Upper lobe of right lung (tissue), 1 donor: Measurements from ENCODE around the gene SHPK. TPM values are rescaled to one million over a fixed set of nuclear protein-coding genes. Genes with fewer than 3 reads are reported as not detected.

Experiments used
- ATAC-seq: fragments of 200-7000 bp; cut with Tn5 transposase; one replicate; pipeline ENCODE4 v1.9.1; 2020; ENCODE audit warnings: mild to moderate bottlenecking, moderate library complexity
- DNase-seq: peaks from one replicate; pipeline ENCODE4 v3.0.0-alpha.2; 2020
- H3K27ac ChIP-seq: fragments of 200-600 bp; one replicate; pipeline ENCODE4 v1.8.0; 2022
- H3K27me3 ChIP-seq: fragments of 200-600 bp; one replicate; pipeline ENCODE4 v1.8.0; 2022; ENCODE audit warnings: mild to moderate bottlenecking
- H3K36me3 ChIP-seq: fragments of 200-600 bp; one replicate; pipeline ENCODE4 v1.8.0; 2022
- H3K4me1 ChIP-seq: fragments of 200-600 bp; one replicate; pipeline ENCODE4 v1.8.0; 2022
- H3K4me3 ChIP-seq: fragments of 200-600 bp; one replicate; pipeline ENCODE4 v1.8.0; 2022; ENCODE audit warnings: mild to moderate bottlenecking
- H3K9me3 ChIP-seq: fragments of 200-600 bp; one replicate; pipeline ENCODE4 v1.8.0; 2022
- CTCF ChIP-seq: fragments of 200-600 bp; IDR thresholded peaks from one replicate; pipeline ENCODE4 v1.8.0; 2022; ENCODE audit warnings: antibody characterized with exemption
- intact Hi-C: fragments of 100-400 bp; cut with DNase I; formaldehyde crosslinking; loops from one replicate; pipeline ENCODE4 v1.11.0; 2022
- total RNA-seq: library from RNA; stranded (reverse); fragmentation: NEBNext Ultra II Directional; extraction: Animal tissue kit (Norgen Biotek cat#: 25700); gene quantifications from one replicate; pipeline ENCODE4 v1.2.1, GENCODE V29; 2021
- donor health status: DM: no; HTN: yes; CAD: no; lungs with severe emphysema.

SHPK gene
- total RNA-seq, 1 donor from 2014 or later, result 10.4 TPM

- no peak for TF ChIP-seq CTCF
- Histone ChIP-seq H3K4me3 (no peak overlapping the region), H3K27me3 (no peaks in the 10 kb centered on the region), H3K4me1 (peaks cover 10% of the 10 kb centered on the region), H3K9me3 (no peaks in the 10 kb centered on the region), H3K36me3 (no peaks in the 10 kb centered on the region), H3K27ac (no peak overlapping the region)
- no peak for ATAC-seq
- DNase-seq, result no peak
- intact Hi-C loops, result no loop called here
Observed at GRCh38 chr17:3655766-3656165, 19.7 kb upstream of the SHPK start.

GRCh38 chr17:3647769-3648555 is 11.9 kb upstream of the SHPK start:
- peak; percentile 38 for TF ChIP-seq CTCF
- no peaks in the 10 kb centered on the region for H3K27me3 ChIP-seq
- ATAC-seq, result peak; percentile 78
- no peaks in the 10 kb centered on the region for H3K9me3 ChIP-seq
- no peak for DNase-seq
- intact Hi-C loops, result no loop called here
- no peak overlapping the region for H3K4me3 ChIP-seq
- H3K27ac ChIP-seq, result no peak overlapping the region
- H3K4me1 ChIP-seq, result no peaks in the 10 kb centered on the region
- H3K36me3 ChIP-seq, result peaks cover 45% of the 10 kb centered on the region

- Histone ChIP-seq H3K4me1 (no peaks in the 10 kb centered on the region), H3K27ac (no peak overlapping the region), H3K9me3 (no peaks in the 10 kb centered on the region), H3K36me3 (peaks cover 45% of the 10 kb centered on the region), H3K27me3 (no peaks in the 10 kb centered on the region), H3K4me3 (no peak overlapping the region)
- DNase-seq (no peak), ATAC-seq (no peak)
- TF ChIP-seq CTCF, result no peak
- intact Hi-C loops, result no loop called here
Observed at GRCh38 chr17:3647251-3647650, 11.2 kb upstream of the SHPK start.

GRCh38 chr17:3645310-3645709 is 9.3 kb upstream of the SHPK start:
- Histone ChIP-seq H3K27me3 (no peaks in the 10 kb centered on the region), H3K9me3 (no peaks in the 10 kb centered on the region), H3K27ac (no peak overlapping the region), H3K36me3 (peaks cover 40% of the 10 kb centered on the region), H3K4me1 (no peaks in the 10 kb centered on the region), H3K4me3 (no peak overlapping the region)
- intact Hi-C loops, result no loop called here
- no peak for TF ChIP-seq CTCF
- DNase-seq (no peak), ATAC-seq (no peak)

GRCh38 chr17:3643889-3644349 is 7.9 kb upstream of the SHPK start:
- Histone ChIP-seq H3K27me3 (no peaks in the 10 kb centered on the region), H3K4me3 (no peak overlapping the region), H3K4me1 (no peaks in the 10 kb centered on the region), H3K36me3 (peaks cover 30% of the 10 kb centered on the region), H3K27ac (no peak overlapping the region), H3K9me3 (no peaks in the 10 kb centered on the region)
- DNase-seq (no peak), ATAC-seq (peak; percentile 8)
- intact Hi-C loops, result no loop called here
- no peak for TF ChIP-seq CTCF
